Left forelimb (tissue), 1 donor: Measurements from ENCODE around the gene PRRG3.
A peak's percentile ranks its signal among the peaks of the same experiment; 100 is the strongest.

Experiments
- DNase-seq: peaks from one replicate; pipeline ENCODE4 v3.0.0-alpha.2; 2018; ENCODE audit warnings: low spot score

Gene PRRG3

GRCh38 chrX:151743651-151744470 is 48.6 kb downstream of the PRRG3 start:
- no peak for DNase-seq

GRCh38 chrX:151745651-151746050 is 50.4 kb downstream of the PRRG3 start:
- peak; percentile 5 for DNase-seq

- no peak for DNase-seq
Measured at GRCh38 chrX:151746502-151746901, 51.2 kb downstream of the PRRG3 start.

- no peak for DNase-seq
Measured at GRCh38 chrX:151750511-151750910, 55.3 kb downstream of the PRRG3 start.

GRCh38 chrX:151752847-151753246 is 57.6 kb downstream of the PRRG3 start:
- DNase-seq, result no peak

GRCh38 chrX:151753313-151754046 is 58.2 kb downstream of the PRRG3 start:
- peak; percentile 72 for DNase-seq

- DNase-seq, result no peak
Measured at GRCh38 chrX:151754047-151754429, 58.8 kb downstream of the PRRG3 start.

- no peak for DNase-seq
Measured at GRCh38 chrX:151754641-151755215, 59.5 kb downstream of the PRRG3 start.
